Measurements from ENCODE around the gene PKHD1.

GRCh38 chr6:51986864-51987263 lies 100.5 kb downstream of the PKHD1 start:
- TF ChIP-seq ATF2 (IDR thresholded peaks at IDR 0.05; ENCODE audit: low read length) (no peak), NRF1 (IDR thresholded peaks at IDR 0.05; ENCODE audit: low read depth, low read length) (no peak)

All from H1 (cell line).